DLD1 (cell line): Measurements from ENCODE around the gene NXN.
"Not testable (repeated sequence)": the region's sequence is repeated elsewhere in the genome, so short reads cannot be mapped to it uniquely, and the experiment has no call there.

Experiments used
- in situ Hi-C: cut with HindIII; loops from 2 replicates; pipeline ENCODE4 v1.10.0; 2017; ENCODE audit warnings: low sequenced_read_pairs

NXN gene

GRCh38 chr17:924711-925475 is 54.7 kb downstream of the NXN start:
- in situ Hi-C loops, result no loop called here

DNA sequence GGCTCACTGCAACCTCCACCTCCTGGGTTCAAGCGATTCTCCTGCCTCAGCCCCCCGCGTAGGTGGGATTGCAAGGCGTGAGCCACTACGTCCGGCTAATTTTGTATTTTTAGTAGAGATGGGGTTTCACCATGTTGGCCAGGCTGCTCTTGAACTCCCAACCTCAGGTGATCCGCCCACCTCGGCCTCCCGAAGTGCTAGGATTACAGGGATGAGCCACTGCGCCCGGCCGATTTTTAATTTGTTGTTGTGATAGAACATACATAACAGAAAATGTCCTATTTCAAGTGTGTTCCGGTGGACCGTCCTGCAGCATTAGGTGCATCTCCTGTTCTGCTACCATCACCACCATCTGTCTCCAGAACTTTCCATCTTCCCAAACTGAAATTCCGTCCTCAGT is 55.3 kb downstream of the NXN start:
- in situ Hi-C loops, result not testable (repeated sequence)

- in situ Hi-C loops, result no loop called here
Observed at GRCh38 chr17:923633-924032, 55.9 kb downstream of the NXN start.

DNA sequence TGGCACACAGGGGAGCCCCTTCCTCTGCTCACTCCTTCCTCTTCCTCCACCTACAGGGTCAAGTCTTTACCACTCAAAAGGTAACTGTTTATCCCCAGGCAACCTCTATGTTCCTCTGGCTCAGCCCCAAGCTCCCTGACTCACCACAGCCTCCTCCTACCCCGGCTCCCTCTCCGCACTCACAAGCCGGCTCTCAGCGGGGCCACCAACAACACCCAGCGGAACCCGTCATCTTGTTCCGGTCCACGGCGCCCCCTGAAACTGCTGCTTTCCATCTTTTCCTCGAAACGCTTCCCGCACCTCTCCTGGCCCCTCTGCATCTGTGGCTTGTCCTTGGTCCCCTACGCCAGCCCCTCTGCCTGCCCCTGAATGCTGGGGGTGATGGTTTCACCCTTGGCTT is 58.4 kb downstream of the NXN start:
- in situ Hi-C loops, result no loop called here

DNA sequence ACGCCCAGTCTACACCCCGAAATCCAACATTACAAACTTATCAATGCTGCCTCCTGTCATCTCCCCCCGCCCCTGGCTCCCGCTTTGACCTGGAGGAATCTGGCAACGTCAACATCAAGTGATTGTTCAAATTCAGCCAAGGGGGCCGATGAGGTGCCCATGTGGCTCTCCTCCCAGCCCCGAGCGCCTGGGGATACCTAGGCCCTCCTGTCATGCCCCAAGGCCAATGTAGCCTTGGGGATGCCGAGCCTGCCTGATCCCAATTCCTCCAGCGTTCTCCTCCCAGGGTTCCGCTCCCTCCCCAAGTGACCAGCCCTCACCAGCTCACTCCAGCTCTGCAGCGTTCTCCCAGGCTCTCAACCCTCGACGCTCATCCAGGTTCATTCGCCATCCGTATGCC is 59.4 kb downstream of the NXN start:
- in situ Hi-C loops, result no loop called here

DNA sequence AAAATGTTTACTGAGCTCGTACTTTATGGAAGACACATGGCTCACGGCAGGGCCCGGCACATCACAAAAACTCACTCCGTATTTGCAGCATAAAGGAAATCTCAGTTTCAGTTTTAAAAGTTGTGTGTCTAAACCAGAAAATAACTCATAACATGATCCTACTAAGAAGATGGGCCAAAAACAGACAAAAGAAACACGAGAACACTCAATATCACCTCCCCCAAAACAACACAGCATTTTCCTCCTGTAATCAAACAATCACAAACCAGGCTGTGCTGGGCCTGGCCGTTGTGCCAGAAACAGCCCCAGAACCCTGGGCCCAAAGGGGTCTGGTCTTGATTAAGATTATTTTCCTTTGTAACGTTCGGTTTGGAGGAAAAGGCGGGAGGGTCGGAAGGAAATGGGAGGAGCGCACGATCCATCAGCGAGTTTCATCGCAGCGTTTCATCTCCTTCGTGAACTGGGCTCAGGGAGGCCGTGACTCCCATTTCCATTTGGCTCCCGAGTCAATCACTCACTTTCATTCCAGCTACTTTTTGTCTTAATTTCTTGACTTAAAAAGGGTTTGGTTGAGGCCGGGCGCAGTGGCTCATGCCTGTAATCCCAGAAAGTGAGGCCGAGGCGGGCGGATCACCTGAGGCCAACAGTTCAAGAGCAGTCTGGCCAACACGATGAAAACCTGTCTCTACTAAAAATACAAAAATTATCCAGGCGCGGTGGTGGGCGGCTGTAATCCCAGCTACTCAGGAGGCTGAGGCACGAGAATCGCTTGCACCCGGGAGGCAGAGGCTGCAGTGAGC is 61.4 kb downstream of the NXN start:
- in situ Hi-C loops, result no loop called here

- in situ Hi-C loops, result no loop called here
Observed at GRCh38 chr17:917391-917811, 62.2 kb downstream of the NXN start.

DNA sequence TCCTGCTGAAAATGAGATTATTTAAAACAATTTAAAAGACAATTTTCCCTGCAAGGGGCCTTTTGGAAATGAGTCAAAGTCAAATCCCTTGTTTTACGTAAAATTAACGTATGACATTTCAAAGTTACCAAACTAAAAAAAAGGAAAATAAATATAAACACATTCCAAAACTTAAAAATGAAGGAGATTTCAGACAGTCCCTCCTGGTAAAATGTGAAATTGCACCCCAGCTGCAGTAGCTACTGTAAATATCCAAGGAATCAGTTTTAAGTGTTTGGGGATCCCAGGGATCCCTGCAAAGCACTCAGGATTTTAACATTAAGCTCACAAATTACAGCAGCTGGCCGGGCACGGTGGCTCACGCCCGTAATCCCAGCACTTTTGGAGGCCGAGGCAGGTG is 63.3 kb downstream of the NXN start:
- in situ Hi-C loops, result no loop called here

DNA sequence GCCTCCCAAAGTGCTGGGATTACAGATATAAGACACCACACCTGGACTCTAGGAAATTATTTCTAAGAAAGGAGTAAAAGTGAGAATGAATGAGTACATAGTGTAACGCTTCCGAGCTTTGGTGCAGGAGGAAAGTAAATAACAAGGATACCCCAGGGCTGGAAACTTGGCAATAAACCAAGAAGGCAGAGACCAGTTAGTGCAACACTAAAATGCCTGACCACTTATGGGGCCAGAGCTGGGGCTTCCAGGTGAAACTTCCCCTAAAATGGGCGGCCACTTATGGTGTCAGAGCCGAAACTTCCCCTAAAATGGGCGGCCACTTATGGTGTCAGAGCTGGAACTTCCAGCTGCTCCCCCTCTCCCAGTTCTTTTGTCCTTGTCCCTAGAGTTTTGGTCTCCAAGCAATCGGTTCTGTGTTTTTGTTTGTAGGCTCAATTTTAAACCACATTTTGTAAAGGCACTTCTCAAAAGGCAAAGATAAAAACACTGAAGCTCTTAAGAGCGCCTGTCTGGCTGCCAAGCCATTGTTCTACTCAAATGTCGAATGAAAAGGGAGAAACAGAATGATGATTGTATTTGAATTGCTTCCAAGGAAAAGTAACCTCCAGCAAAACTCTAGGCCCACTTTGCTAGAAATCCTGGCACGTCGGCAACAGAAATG is 63.9 kb downstream of the NXN start:
- in situ Hi-C loops, result no loop called here

GRCh38 chr17:914561-914960 is 65.0 kb downstream of the NXN start:
- in situ Hi-C loops, result no loop called here

DNA sequence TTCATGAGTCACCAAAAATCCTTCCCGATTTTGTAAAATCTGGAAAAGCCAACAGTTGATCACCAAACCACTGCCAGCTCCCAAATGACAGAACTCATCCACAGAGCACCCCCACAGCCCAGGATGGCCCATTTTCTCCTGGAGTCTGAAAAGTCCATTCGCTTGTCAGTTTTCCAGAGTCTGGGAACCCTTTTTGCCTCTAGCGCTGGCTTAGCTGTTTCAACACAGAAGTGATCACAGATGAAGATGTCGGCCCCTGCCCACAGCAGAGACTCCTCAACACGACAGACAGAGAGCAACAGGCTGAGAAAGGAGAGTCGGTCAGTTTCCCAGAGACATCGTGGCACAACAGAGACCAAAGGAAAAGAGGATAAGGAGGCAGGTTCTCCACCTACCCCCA is 66.4 kb downstream of the NXN start:
- in situ Hi-C loops, result no loop called here

- in situ Hi-C loops, result no loop called here
Observed at GRCh38 chr17:909642-910323, 69.8 kb downstream of the NXN start.

DNA sequence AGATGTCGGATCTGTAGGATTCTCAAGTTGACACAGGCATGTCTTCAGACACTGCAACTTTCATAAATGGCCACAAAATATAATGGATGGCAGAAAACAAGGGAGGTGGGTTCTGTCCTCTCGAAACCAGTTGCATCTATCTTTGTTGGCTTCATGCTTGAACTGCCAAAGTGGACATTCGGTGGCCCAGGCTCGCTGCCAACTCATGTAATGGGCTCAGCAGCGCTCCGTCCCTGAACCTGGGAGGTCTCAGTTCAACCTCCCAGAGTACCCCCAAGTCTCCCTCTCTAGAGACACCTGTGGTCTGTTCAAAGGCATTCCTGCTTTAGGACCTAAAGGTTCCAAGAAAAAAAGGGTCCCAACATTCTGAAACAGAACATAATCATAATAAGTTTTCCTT is 71.9 kb downstream of the NXN start:
- in situ Hi-C loops, result no loop called here

- in situ Hi-C loops, result not testable (repeated sequence)
Observed at GRCh38 chr17:905708-906107, 73.9 kb downstream of the NXN start.

DNA sequence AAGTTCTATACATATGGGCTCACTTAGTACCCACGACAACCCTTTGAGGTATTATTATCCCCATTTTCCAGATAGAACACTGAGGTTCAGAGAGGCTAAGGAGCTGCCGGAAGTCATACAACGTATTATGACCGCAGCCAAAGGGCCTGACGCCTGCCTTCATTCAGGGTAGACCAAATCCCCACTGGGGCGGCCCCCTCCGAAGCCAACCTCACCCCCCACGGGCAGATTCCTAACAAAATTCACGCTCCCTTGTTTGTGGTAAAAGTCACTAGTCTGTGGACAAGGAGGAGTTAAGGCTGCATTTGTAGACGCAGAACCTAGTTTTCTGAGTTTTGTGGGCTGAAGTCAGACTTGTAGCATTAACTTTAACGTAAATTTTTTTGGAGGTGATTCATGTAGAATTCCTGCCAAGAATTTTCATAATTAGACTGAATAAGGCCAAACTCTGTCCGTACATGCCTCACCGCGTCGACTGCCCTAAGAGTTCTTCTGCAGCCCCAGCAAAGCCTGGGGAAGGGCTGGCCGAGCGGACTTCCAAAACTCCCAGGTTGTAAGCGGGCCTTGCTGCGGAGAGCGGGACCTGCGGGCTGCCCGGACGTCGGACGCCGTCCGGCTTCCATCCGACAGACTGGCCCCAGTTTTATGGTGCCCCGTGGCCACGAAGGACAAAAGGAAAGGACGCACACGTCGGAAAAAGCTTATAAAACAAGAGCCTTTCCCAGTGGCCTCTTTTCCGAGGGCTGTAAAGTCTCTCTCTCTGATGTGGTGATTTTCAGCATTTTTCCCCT is 75.7 kb downstream of the NXN start:
- in situ Hi-C loops, result no loop called here

- in situ Hi-C loops, result no loop called here
Observed at GRCh38 chr17:902463-902862, 77.1 kb downstream of the NXN start.

DNA sequence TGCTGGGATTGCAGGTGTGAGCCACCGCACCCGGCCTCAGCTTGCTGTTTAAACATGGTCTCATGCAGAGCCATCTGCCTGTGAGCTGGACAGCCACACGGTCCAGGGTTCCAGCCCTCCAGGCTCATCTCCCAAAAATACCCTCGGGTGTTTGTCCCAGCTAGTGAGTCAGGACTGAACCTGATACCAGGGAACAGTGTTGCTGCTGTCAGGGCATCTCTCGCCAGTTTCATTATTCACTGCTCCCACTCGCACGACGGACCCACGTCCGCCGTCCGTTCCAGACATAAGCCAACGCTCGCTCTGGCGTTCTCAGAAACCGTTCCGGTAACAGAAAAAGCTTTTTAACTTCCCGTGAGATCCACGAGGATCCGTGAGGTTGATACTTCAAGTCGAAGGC is 77.6 kb downstream of the NXN start:
- in situ Hi-C loops, result no loop called here

DNA sequence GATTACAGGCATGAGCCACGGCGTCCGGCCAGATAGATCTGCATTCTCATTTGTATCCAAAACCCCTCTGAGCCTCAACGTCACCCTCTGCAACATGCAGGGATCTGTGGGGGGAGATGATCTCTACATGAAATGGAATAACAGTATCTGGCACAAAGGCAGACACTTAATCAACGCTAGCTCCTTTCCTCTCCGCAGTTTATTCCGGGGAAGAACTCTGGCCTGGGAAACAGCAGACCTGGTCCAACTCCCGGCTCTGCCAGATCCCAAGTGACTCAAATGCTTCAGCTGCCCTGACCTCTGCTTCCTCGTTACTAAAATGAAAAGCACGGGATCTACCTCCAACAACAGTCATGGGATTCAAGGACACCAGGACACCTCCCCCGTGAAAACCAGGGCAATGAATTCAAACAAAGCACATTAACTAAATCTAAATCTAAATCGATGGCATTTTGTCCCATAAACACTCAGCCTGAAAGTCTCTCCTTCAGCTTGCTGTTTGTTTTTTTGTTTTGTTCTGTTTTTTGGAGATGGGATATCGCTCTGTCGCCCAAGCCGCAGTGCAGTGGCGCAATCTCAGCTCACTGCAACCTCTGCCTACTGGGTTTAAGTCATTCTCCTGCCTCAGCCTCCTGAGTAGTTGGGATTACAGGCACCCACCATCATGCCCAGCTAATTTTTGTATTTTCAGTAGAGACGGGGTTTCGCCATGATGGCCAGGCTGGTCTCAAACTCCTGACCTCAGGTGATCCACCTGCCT is 78.2 kb downstream of the NXN start:
- in situ Hi-C loops, result no loop called here

DNA sequence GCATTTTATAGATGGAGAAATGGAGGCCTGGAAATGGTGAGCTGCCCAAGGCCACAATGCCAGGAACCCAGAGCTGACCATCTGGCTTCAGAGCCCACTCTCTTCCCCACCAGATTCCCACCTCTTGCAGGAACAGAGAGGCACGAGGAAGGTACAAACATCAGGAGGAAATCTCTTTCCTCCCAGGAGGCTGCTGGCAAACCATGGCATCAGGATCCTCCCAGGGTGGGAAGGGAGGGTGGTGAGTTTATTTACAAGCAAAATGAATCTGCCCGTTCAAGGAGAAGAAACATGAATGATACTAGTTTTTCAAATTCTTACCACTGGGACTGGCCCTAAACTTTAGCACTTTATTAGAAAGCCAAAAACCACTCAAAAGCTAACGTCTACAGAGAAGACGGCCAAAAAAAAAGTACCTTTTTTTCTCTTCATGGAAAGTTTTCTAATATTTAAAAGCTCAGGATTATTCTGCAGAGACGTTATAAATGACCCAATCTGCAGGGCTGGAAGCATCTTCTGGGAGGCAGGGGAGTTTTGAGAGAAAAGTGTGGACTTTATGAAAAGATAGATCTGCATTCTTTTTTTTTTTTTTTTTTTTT is 79.1 kb downstream of the NXN start:
- in situ Hi-C loops, result no loop called here
